ENCODE measurements around the gene ZNF3.

ZNF3 gene

GRCh38 chr7:100082978-100083377, 1.5 kb upstream of the ZNF3 start:
- TF ChIP-seq POLR2AphosphoS5 (IDR thresholded peaks at IDR 0.05; ENCODE audit: low read depth, low read length) (no peak), SIN3A (IDR thresholded peaks at IDR 0.05; ENCODE audit: borderline replicate concordance, insufficient read depth, low read length) (no peak), TAF1 (IDR thresholded peaks at IDR 0.05; ENCODE audit: borderline replicate concordance, insufficient read depth, low read length) (no peak), FOXP2 (optimal IDR thresholded peaks at IDR 0.05; ENCODE audit: borderline replicate concordance, extremely low read depth, extremely low read length, insufficient read depth) (no peak)
- TF ChIP-seq, protein P1, sequence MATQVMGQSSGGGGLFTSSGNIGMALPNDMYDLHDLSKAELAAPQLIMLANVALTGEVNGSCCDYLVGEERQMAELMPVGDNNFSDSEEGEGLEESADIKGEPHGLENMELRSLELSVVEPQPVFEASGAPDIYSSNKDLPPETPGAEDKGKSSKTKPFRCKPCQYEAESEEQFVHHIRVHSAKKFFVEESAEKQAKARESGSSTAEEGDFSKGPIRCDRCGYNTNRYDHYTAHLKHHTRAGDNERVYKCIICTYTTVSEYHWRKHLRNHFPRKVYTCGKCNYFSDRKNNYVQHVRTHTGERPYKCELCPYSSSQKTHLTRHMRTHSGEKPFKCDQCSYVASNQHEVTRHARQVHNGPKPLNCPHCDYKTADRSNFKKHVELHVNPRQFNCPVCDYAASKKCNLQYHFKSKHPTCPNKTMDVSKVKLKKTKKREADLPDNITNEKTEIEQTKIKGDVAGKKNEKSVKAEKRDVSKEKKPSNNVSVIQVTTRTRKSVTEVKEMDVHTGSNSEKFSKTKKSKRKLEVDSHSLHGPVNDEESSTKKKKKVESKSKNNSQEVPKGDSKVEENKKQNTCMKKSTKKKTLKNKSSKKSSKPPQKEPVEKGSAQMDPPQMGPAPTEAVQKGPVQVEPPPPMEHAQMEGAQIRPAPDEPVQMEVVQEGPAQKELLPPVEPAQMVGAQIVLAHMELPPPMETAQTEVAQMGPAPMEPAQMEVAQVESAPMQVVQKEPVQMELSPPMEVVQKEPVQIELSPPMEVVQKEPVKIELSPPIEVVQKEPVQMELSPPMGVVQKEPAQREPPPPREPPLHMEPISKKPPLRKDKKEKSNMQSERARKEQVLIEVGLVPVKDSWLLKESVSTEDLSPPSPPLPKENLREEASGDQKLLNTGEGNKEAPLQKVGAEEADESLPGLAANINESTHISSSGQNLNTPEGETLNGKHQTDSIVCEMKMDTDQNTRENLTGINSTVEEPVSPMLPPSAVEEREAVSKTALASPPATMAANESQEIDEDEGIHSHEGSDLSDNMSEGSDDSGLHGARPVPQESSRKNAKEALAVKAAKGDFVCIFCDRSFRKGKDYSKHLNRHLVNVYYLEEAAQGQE (IDR thresholded peaks at IDR 0.05; ENCODE audit: insufficient read depth in 1 of 2, low read depth in 2 of 2, low read length in 2 of 2): no peak

- TF ChIP-seq POLR2AphosphoS5 (IDR thresholded peaks at IDR 0.05; ENCODE audit: low read depth, low read length) (no peak), SIN3A (IDR thresholded peaks at IDR 0.05; ENCODE audit: borderline replicate concordance, insufficient read depth, low read length) (no peak), FOXP2 (optimal IDR thresholded peaks at IDR 0.05; ENCODE audit: borderline replicate concordance, extremely low read depth, extremely low read length, insufficient read depth) (no peak), TAF1 (IDR thresholded peaks at IDR 0.05; ENCODE audit: borderline replicate concordance, insufficient read depth, low read length) (no peak)
- TF ChIP-seq, protein P1 (IDR thresholded peaks at IDR 0.05; ENCODE audit: insufficient read depth in 1 of 2, low read depth in 2 of 2, low read length in 2 of 2): no peak
Observed at GRCh38 chr7:100080907-100081534, 502 bp downstream of the ZNF3 start.

GRCh38 chr7:100079024-100079560, 2.4 kb downstream of the ZNF3 start:
- TF ChIP-seq, protein P1 (IDR thresholded peaks at IDR 0.05; ENCODE audit: insufficient read depth in 1 of 2, low read depth in 2 of 2, low read length in 2 of 2): no peak
- no peak for TF ChIP-seq SIN3A (IDR thresholded peaks at IDR 0.05; ENCODE audit: borderline replicate concordance, insufficient read depth, low read length)
- no peak for TF ChIP-seq POLR2AphosphoS5 (IDR thresholded peaks at IDR 0.05; ENCODE audit: low read depth, low read length)
- no peak for TF ChIP-seq TAF1 (IDR thresholded peaks at IDR 0.05; ENCODE audit: borderline replicate concordance, insufficient read depth, low read length)
- no peak for TF ChIP-seq FOXP2 (optimal IDR thresholded peaks at IDR 0.05; ENCODE audit: borderline replicate concordance, extremely low read depth, extremely low read length, insufficient read depth)

- TF ChIP-seq FOXP2 (optimal IDR thresholded peaks at IDR 0.05; ENCODE audit: borderline replicate concordance, extremely low read depth, extremely low read length, insufficient read depth) (no peak), POLR2AphosphoS5 (IDR thresholded peaks at IDR 0.05; ENCODE audit: low read depth, low read length) (no peak), TAF1 (IDR thresholded peaks at IDR 0.05; ENCODE audit: borderline replicate concordance, insufficient read depth, low read length) (no peak), SIN3A (IDR thresholded peaks at IDR 0.05; ENCODE audit: borderline replicate concordance, insufficient read depth, low read length) (no peak)
- TF ChIP-seq, protein P1 (IDR thresholded peaks at IDR 0.05; ENCODE audit: insufficient read depth in 1 of 2, low read depth in 2 of 2, low read length in 2 of 2): no peak
Observed at GRCh38 chr7:100077205-100077604, 4.3 kb downstream of the ZNF3 start.
